Measurements from ENCODE around the gene RNF227. TPM values are rescaled to one million over a fixed set of nuclear protein-coding genes. Genes with fewer than 3 reads are reported as not detected.

The RNF227 gene
- total RNA-seq, 4 donors from 2014 or later = under 0.01 to 9.8 (median 5.3) TPM

GRCh38 chr17:7882629-7883028, 33.5 kb downstream of the RNF227 start:
- H3K4me3 ChIP-seq = peak overlapping the region in 1 of 2 donors; percentile 5

GRCh38 chr17:7882068-7882467, 34.0 kb downstream of the RNF227 start:
- no peak for DNase-seq
- intact Hi-C loops (cut with DNase I; ENCODE audit: low total_unique reads) = no loop called here
- Histone ChIP-seq H3K36me3 (no peaks in the 10 kb centered on the region), H3K27ac (peak overlapping the region; percentile 97 to 98), H3K4me1 (peaks cover 0 to 4% of the 10 kb centered on the region in 2 donors), H3K27me3 (no peaks in the 10 kb centered on the region), H3K9me3 (no peaks in the 10 kb centered on the region), H3K4me3 (no peak overlapping the region)
- TF ChIP-seq, protein P1, sequence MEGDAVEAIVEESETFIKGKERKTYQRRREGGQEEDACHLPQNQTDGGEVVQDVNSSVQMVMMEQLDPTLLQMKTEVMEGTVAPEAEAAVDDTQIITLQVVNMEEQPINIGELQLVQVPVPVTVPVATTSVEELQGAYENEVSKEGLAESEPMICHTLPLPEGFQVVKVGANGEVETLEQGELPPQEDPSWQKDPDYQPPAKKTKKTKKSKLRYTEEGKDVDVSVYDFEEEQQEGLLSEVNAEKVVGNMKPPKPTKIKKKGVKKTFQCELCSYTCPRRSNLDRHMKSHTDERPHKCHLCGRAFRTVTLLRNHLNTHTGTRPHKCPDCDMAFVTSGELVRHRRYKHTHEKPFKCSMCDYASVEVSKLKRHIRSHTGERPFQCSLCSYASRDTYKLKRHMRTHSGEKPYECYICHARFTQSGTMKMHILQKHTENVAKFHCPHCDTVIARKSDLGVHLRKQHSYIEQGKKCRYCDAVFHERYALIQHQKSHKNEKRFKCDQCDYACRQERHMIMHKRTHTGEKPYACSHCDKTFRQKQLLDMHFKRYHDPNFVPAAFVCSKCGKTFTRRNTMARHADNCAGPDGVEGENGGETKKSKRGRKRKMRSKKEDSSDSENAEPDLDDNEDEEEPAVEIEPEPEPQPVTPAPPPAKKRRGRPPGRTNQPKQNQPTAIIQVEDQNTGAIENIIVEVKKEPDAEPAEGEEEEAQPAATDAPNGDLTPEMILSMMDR (IDR thresholded peaks at IDR 0.05) = no peak
- TF ChIP-seq POLR2A (IDR thresholded peaks at IDR 0.05) = no peak

More at GRCh38 chr17:7882629-7883028, 33.5 kb downstream of the RNF227 start:
- H3K4me1 ChIP-seq = peaks cover 0 to 4% of the 10 kb centered on the region in 2 donors
- TF ChIP-seq POLR2A (IDR thresholded peaks at IDR 0.05) = peak in 1 of 2 donors; percentile 38
- TF ChIP-seq, protein P1 (IDR thresholded peaks at IDR 0.05) = no peak
- H3K27ac ChIP-seq = peak overlapping the region; percentile 97 to 98
- no peaks in the 10 kb centered on the region for H3K36me3 ChIP-seq
- H3K9me3 ChIP-seq = no peaks in the 10 kb centered on the region
- no peaks in the 10 kb centered on the region for H3K27me3 ChIP-seq
- no peak for DNase-seq
- intact Hi-C loops (cut with DNase I; ENCODE audit: low total_unique reads) = no loop called here

GRCh38 chr17:7881276-7882054, 34.6 kb downstream of the RNF227 start:
- intact Hi-C loops (cut with DNase I; ENCODE audit: low total_unique reads) = no loop called here
- H3K27ac ChIP-seq = peak overlapping the region; percentile 97 to 98
- TF ChIP-seq, protein P1 (IDR thresholded peaks at IDR 0.05) = no peak
- TF ChIP-seq POLR2A (IDR thresholded peaks at IDR 0.05) = no peak
- H3K4me3 ChIP-seq = no peak overlapping the region
- H3K9me3 ChIP-seq = no peaks in the 10 kb centered on the region
- no peaks in the 10 kb centered on the region for H3K36me3 ChIP-seq
- H3K4me1 ChIP-seq = peaks cover 0 to 4% of the 10 kb centered on the region in 2 donors
- no peaks in the 10 kb centered on the region for H3K27me3 ChIP-seq
- DNase-seq = peak in 1 of 2 donors; percentile 49

- no peak overlapping the region for H3K4me3 ChIP-seq
- H3K36me3 ChIP-seq = no peaks in the 10 kb centered on the region
- intact Hi-C loops (cut with DNase I; ENCODE audit: low total_unique reads) = no loop called here
- no peaks in the 10 kb centered on the region for H3K9me3 ChIP-seq
- TF ChIP-seq, protein P1 (IDR thresholded peaks at IDR 0.05) = no peak
- TF ChIP-seq POLR2A (IDR thresholded peaks at IDR 0.05) = no peak
- DNase-seq = no peak
- no peak overlapping the region for H3K27ac ChIP-seq
- no peaks in the 10 kb centered on the region for H3K27me3 ChIP-seq
- peaks cover 0 to 4% of the 10 kb centered on the region in 2 donors for H3K4me1 ChIP-seq
Observed at GRCh38 chr17:7880076-7880868, 35.8 kb downstream of the RNF227 start.

GRCh38 chr17:7878234-7878633, 37.9 kb downstream of the RNF227 start:
- TF ChIP-seq, protein P1 (IDR thresholded peaks at IDR 0.05) = no peak
- TF ChIP-seq POLR2A (IDR thresholded peaks at IDR 0.05) = no peak
- intact Hi-C loops (cut with DNase I; ENCODE audit: low total_unique reads) = no loop called here
- Histone ChIP-seq H3K27me3 (no peaks in the 10 kb centered on the region), H3K4me1 (peaks cover 0 to 4% of the 10 kb centered on the region in 2 donors), H3K27ac (no peak overlapping the region), H3K4me3 (no peak overlapping the region), H3K36me3 (no peaks in the 10 kb centered on the region), H3K9me3 (no peaks in the 10 kb centered on the region)
- DNase-seq = no peak

Measured in uterus (tissue), 4 donors.